NCI-H82 (cell line): ENCODE data around the gene CHST8.
A peak's percentile ranks its signal among the peaks of the same experiment; 100 is the strongest.

Experiments
- DNase-seq: peaks from one replicate; lab custom pipeline; 2025; lab: John Stamatoyannopoulos, UW

Gene CHST8

GRCh38 chr19:33717878-33718277 lies 96.1 kb downstream of the CHST8 start:
- no peak for DNase-seq

- DNase-seq: peak; percentile 9
Observed at GRCh38 chr19:33718651-33719254, 97.0 kb downstream of the CHST8 start.

- no peak for DNase-seq
Observed at GRCh38 chr19:33719366-33720154, 97.8 kb downstream of the CHST8 start.

GRCh38 chr19:33720155-33720493 lies 98.4 kb downstream of the CHST8 start:
- no peak for DNase-seq

GRCh38 chr19:33720691-33721682 lies 99.2 kb downstream of the CHST8 start:
- no peak for DNase-seq

GRCh38 chr19:33721735-33722297 lies 100.1 kb downstream of the CHST8 start:
- DNase-seq: no peak

- DNase-seq: no peak
Observed at GRCh38 chr19:33722456-33723239, 100.9 kb downstream of the CHST8 start.

- no peak for DNase-seq
Observed at GRCh38 chr19:33723512-33723911, 101.8 kb downstream of the CHST8 start.

- DNase-seq: no peak
Observed at GRCh38 chr19:33724021-33724720, 102.4 kb downstream of the CHST8 start.

- peak; percentile 35 for DNase-seq
Observed at GRCh38 chr19:33724721-33725060, 102.9 kb downstream of the CHST8 start.

GRCh38 chr19:33725567-33725966 lies 103.8 kb downstream of the CHST8 start:
- no peak for DNase-seq

GRCh38 chr19:33726756-33727155 lies 105.0 kb downstream of the CHST8 start:
- DNase-seq: no peak

GRCh38 chr19:33727331-33727998 lies 105.7 kb downstream of the CHST8 start:
- DNase-seq: no peak

- DNase-seq: no peak
Observed at GRCh38 chr19:33728141-33728540, 106.4 kb downstream of the CHST8 start.

GRCh38 chr19:33730858-33731607 lies 109.3 kb downstream of the CHST8 start:
- no peak for DNase-seq

GRCh38 chr19:33731881-33732280 lies 110.1 kb downstream of the CHST8 start:
- DNase-seq: no peak

- no peak for DNase-seq
Observed at GRCh38 chr19:33734913-33735312, 113.2 kb downstream of the CHST8 start.

GRCh38 chr19:33736158-33736557 lies 114.4 kb downstream of the CHST8 start:
- no peak for DNase-seq

GRCh38 chr19:33736787-33737186 lies 115.0 kb downstream of the CHST8 start:
- DNase-seq: no peak
